Measurements from ENCODE around the gene DDHD1.

DNA sequence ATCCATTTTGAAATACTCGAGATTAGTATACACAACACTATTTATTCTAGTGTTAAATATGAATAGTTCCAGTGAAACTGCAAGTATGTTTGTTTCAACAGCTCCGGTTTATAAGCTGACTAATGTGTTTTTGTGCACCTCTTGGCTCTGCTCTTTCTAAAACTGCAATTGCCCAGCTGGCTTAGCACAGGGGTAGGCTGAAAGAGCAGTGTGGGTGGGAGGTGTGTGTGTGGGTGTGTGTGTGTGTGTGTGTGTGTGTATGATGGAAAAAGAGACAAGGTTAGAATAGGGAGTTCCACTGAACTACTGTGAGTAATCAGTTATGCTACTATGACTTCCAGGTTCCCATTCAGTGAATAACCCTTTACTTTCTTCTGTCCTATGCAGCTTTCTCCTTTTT lies 37.8 kb upstream of the DDHD1 start:
- no peak for TF ChIP-seq POLR2A (IDR thresholded peaks at IDR 0.05)
- TF ChIP-seq, protein P1, sequence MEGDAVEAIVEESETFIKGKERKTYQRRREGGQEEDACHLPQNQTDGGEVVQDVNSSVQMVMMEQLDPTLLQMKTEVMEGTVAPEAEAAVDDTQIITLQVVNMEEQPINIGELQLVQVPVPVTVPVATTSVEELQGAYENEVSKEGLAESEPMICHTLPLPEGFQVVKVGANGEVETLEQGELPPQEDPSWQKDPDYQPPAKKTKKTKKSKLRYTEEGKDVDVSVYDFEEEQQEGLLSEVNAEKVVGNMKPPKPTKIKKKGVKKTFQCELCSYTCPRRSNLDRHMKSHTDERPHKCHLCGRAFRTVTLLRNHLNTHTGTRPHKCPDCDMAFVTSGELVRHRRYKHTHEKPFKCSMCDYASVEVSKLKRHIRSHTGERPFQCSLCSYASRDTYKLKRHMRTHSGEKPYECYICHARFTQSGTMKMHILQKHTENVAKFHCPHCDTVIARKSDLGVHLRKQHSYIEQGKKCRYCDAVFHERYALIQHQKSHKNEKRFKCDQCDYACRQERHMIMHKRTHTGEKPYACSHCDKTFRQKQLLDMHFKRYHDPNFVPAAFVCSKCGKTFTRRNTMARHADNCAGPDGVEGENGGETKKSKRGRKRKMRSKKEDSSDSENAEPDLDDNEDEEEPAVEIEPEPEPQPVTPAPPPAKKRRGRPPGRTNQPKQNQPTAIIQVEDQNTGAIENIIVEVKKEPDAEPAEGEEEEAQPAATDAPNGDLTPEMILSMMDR (IDR thresholded peaks at IDR 0.05), result no peak

Measured in lower leg skin (tissue), 3 donors.